Fibroblast of the aortic adventitia (primary cell): ENCODE measurements around the gene CDK1. TPM values are rescaled to one million over a fixed set of nuclear protein-coding genes. Genes with fewer than 3 reads are reported as not detected.
A peak's percentile ranks its signal among the peaks of the same experiment; 100 is the strongest.

Experiments
- DNase-seq: peaks from one replicate; pipeline ENCODE4 v3.0.0-alpha.2; 2010; ENCODE audit warnings: low read depth
- H3K4me3 ChIP-seq: 2 replicates; pipeline ENCODE4 v1.5.1; 2011; ENCODE audit warnings: low read depth, mild to moderate bottlenecking, control low read depth, low read length, moderate library complexity
- CTCF ChIP-seq: IDR thresholded peaks from 2 replicates; pipeline ENCODE4 v1.5.1; 2011; ENCODE audit warnings: mild to moderate bottlenecking, low read length, control low read depth, inconsistent platforms; ENCODE audit not compliant: insufficient read depth
- total RNA-seq: library from RNA; depleted of rRNA; stranded (reverse); fragments of >200 nt; gene quantifications from 2 replicates; pipeline ENCODE4 v1.2.3, GENCODE V29; 2012; ENCODE audit warnings: low replicate concordance

CDK1 gene
- total RNA-seq, 1 donor = 82.9 TPM

GRCh38 chr10:60733826-60734225 is 44.5 kb upstream of the CDK1 start:
- no peak overlapping the region for H3K4me3 ChIP-seq
- TF ChIP-seq CTCF = no peak
- no peak for DNase-seq

DNA sequence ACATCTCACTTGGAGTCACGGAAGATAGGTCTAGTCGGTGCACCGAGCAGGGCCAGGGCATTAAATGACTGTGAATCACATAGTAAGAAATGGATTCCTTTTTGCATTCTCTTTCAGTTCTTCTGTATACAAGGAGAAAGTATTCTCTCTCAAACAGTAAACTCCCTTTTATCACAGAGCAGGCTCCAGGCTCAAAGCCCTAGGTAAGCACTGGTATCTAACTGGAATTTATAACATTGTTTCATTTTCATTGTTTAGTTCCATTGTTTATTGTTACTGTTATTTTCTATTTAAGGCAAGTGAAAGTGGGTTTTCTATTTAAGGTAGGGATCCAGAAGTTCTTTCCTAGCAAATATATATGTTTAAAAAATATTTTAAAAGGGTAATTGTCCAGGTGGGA is 44.1 kb upstream of the CDK1 start:
- TF ChIP-seq CTCF = no peak
- DNase-seq = no peak
- no peak overlapping the region for H3K4me3 ChIP-seq

- no peak for DNase-seq
- no peak overlapping the region for H3K4me3 ChIP-seq
- no peak for TF ChIP-seq CTCF
Observed at GRCh38 chr10:60735244-60735643, 43.0 kb upstream of the CDK1 start.

GRCh38 chr10:60737242-60737641 is 41.0 kb upstream of the CDK1 start:
- no peak for TF ChIP-seq CTCF
- DNase-seq = no peak
- no peak overlapping the region for H3K4me3 ChIP-seq

DNA sequence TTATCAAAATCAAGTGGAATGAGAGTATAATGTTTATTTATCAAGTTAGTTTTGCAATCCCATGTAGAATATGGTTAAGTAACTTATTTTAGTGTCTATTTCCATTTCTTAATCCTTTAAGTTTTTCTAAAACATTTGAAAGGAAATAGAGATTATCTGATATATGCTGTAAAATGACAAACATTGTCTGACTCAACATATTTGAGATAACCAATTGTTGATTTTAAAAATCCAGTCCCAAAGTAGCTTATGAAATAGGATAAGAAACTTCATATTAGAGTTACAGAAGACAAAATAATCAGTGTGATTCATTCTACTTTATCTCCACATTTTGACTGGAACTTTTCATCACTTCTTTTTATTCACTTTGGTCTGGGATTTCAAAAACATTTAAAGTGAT is 38.7 kb upstream of the CDK1 start:
- no peak for TF ChIP-seq CTCF
- peak; percentile 80 for DNase-seq
- no peak overlapping the region for H3K4me3 ChIP-seq

DNA sequence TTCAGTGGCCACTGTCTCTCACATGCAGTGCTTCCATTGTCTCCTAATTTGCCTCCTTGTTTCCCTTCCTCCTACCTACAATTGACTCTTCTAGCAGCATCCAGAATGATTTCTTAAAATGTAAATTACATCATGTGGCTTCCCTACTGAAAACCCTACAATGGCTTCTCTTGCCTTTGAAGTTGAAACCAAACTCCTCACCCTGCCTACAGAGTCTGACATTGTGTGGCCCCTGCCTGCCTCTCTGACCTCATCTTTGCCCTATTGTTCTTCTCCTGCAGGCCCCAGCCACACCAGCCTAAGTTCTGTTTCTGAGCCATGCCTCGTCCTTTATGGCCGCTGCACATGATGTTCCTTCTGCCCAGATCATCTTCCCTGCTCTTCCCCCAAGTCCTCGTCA is 35.8 kb upstream of the CDK1 start:
- no peak overlapping the region for H3K4me3 ChIP-seq
- DNase-seq = no peak
- TF ChIP-seq CTCF = no peak

DNA sequence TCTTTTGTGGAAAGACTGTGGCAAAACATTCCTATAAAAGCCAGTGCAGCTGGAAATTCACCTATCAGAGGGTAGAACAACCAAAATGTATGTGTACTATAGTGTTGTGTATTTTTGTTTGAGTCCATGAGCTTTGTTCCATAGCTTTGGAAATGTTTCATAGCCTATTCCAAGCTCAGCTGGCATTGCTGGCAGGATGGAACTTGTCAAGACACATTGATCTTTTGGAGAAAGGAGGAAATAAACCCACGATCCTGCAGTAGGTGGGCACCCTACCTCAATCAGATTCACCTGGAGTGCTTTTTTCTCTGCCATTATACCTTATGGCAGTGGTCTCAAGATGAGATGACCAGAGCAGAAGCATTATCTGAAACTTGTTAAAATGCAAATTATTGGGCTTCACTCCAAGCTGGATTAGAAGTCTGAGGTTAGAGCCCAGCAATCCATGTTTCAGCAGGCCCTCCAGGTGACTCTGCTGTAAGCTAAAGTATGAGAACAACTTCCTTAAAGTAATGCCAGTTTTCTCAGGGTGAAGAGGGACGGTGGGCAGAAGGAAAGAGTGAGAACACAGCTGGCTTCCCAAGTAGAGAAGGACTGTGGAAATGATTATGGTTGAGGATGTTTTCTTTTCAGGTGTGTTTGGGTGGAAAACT is 30.3 kb upstream of the CDK1 start:
- no peak for TF ChIP-seq CTCF
- DNase-seq = no peak
- no peak overlapping the region for H3K4me3 ChIP-seq
